Mesothelial cell of epicardium (in vitro differentiated cells): Measurements from ENCODE around the gene RHOB. TPM values are rescaled to one million over a fixed set of nuclear protein-coding genes. Genes with fewer than 3 reads are reported as not detected.

Experiments used
- DNase-seq, 2 experiments: peaks; one replicate each; pipeline ENCODE4 v3.0.0; 2021; ENCODE audit warnings: low spot score in 2 of 2; ENCODE audit not compliant: unreplicated experiment in 2 of 2
- H3K27ac Mint-ChIP-seq: 2 replicates; pipeline ENCODE4 v1.8.0; 2021; ENCODE audit warnings: mixed read lengths
- H3K27me3 Mint-ChIP-seq: 2 replicates; pipeline ENCODE4 v1.8.0; 2021; ENCODE audit warnings: low read depth, mixed read lengths
- H3K36me3 Mint-ChIP-seq: 2 replicates; pipeline ENCODE4 v1.8.0; 2021; ENCODE audit warnings: mixed read lengths
- H3K4me1 Mint-ChIP-seq: 2 replicates; pipeline ENCODE4 v1.8.0; 2021; ENCODE audit warnings: mixed read lengths
- H3K4me3 Mint-ChIP-seq: 2 replicates; pipeline ENCODE4 v1.8.0; 2021; ENCODE audit warnings: mild to moderate bottlenecking, moderate library complexity, mixed read lengths
- H3K9me3 Mint-ChIP-seq: 2 replicates; pipeline ENCODE4 v1.8.0; 2021; ENCODE audit warnings: mixed read lengths
- total RNA-seq: library from RNA; stranded (reverse); gene quantifications from 3 replicates; pipeline ENCODE4 v1.2.1, GENCODE V29; 2021
- TF ChIP-seq, protein P1 (sequence below): fragments of 200-600 bp; sonication (generic); IDR thresholded peaks from one replicate; pipeline ENCODE4 v1.5.0; 2021; ENCODE audit warnings: antibody characterized with exemption; ENCODE audit not compliant: unreplicated experiment

Gene RHOB
- total RNA-seq, 1 donor from 2014 or later, result 85.9 TPM

- TF ChIP-seq, protein P1, sequence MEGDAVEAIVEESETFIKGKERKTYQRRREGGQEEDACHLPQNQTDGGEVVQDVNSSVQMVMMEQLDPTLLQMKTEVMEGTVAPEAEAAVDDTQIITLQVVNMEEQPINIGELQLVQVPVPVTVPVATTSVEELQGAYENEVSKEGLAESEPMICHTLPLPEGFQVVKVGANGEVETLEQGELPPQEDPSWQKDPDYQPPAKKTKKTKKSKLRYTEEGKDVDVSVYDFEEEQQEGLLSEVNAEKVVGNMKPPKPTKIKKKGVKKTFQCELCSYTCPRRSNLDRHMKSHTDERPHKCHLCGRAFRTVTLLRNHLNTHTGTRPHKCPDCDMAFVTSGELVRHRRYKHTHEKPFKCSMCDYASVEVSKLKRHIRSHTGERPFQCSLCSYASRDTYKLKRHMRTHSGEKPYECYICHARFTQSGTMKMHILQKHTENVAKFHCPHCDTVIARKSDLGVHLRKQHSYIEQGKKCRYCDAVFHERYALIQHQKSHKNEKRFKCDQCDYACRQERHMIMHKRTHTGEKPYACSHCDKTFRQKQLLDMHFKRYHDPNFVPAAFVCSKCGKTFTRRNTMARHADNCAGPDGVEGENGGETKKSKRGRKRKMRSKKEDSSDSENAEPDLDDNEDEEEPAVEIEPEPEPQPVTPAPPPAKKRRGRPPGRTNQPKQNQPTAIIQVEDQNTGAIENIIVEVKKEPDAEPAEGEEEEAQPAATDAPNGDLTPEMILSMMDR, result no peak
- peak in 1 of 2 experiments; percentile 58 for DNase-seq
- Mint-ChIP-seq H3K9me3 (no peaks in the 10 kb centered on the region), H3K27ac (peak overlapping the region; percentile 93), H3K4me3 (peak overlapping the region; percentile 88), H3K4me1 (peaks cover 50% of the 10 kb centered on the region), H3K36me3 (no peaks in the 10 kb centered on the region), H3K27me3 (peaks cover 3% of the 10 kb centered on the region)
These were observed 767 bp downstream of the RHOB start for GRCh38 chr2:20447437-20448245.

GRCh38 chr2:20448246-20448976 lies 1.5 kb downstream of the RHOB start:
- TF ChIP-seq, protein P1, result no peak
- Mint-ChIP-seq H3K4me1 (peaks cover 48% of the 10 kb centered on the region), H3K27me3 (peaks cover 3% of the 10 kb centered on the region), H3K9me3 (no peaks in the 10 kb centered on the region), H3K27ac (peak overlapping the region; percentile 79), H3K4me3 (peak overlapping the region; percentile 88), H3K36me3 (no peaks in the 10 kb centered on the region)
- DNase-seq, result no peak

DNA sequence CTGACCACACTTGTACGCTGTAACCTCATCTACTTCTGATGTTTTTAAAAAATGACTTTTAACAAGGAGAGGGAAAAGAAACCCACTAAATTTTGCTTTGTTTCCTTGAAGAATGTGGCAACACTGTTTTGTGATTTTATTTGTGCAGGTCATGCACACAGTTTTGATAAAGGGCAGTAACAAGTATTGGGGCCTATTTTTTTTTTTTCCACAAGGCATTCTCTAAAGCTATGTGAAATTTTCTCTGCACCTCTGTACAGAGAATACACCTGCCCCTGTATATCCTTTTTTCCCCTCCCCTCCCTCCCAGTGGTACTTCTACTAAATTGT lies 2.1 kb downstream of the RHOB start:
- Mint-ChIP-seq H3K36me3 (no peaks in the 10 kb centered on the region), H3K9me3 (no peaks in the 10 kb centered on the region), H3K4me1 (peaks cover 43% of the 10 kb centered on the region), H3K27ac (peak overlapping the region; percentile 79), H3K27me3 (peaks cover 3% of the 10 kb centered on the region), H3K4me3 (peak overlapping the region; percentile 88)
- no peak for DNase-seq
- TF ChIP-seq, protein P1, result no peak

DNA sequence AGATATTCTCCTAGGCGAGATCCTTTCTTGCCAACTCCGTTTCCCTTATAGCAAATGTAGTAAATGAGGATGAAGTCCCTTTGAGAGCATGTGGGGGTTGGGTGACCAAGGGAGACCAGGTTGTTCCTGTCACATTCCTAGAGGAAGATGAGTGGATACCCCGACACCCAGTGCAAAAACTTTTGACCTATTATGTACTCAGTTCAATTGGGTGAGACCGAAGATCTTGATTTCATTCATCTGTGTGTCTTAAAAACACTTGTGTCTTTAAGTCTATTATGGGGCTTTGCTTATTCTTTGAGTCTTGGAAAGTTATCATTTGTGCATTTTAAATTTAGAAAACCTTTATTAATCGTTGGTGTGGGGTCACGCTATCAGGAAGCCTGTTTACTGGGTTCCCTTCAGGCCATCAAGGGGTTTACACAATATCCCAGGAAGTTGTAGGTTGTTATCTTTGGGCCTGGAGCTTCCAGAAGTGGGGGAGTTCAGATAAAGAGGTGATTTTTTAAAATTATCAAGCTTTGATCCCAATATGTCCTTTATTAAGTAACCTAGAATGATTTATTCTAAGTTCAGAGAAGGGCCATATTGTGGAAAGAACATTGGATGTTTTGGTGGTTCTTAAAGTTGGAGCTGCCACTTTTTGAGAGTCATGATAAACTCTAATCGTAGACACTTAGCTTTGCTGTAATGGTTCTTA lies 2.8 kb downstream of the RHOB start:
- peak overlapping the region; percentile 72 for H3K4me3 Mint-ChIP-seq
- peaks cover 3% of the 10 kb centered on the region for H3K27me3 Mint-ChIP-seq
- H3K36me3 Mint-ChIP-seq, result no peaks in the 10 kb centered on the region
- H3K4me1 Mint-ChIP-seq, result peaks cover 36% of the 10 kb centered on the region
- H3K9me3 Mint-ChIP-seq, result no peaks in the 10 kb centered on the region
- DNase-seq, result no peak
- peak overlapping the region; percentile 93 for H3K27ac Mint-ChIP-seq
- TF ChIP-seq, protein P1, result no peak

DNA sequence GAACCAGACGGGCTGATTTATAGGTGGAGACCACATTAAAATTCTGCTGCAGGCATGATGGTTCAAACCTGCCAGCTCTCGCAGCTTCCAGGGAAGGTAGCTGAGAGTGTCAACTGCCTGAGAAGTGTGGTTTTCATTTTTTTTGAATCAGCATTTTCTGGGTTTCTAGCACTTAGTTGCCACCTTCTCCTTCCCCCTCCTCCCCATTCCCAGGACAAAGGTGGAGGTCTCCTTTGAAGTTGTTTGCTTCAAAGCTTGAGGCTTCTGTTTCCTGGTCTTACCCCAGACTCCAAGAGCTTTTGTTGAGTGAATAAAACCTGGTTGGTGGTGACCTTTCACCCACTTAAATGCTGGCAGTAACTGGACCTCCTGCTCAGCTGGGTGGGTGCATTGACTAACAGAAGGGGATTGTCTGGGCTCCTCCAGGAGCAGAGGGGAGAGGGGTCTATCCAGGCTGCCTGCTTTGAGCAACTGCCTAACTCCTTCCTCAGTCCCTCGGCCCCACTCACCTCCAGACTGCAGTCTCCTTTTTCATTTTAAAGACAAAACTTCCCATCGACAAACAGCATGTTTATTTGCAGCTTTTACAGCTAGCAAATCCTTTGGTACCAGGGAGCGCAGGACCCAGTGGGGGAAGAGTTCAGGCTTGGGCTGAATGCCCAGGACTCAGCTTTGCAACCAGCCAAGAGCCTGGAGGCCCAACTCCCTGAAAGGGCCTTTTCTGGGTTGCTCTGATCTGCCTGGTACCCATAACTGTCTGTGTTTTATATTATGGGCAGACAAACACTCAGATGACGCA lies 3.5 kb downstream of the RHOB start:
- H3K27me3 Mint-ChIP-seq, result peaks cover 3% of the 10 kb centered on the region
- TF ChIP-seq, protein P1, result no peak
- H3K36me3 Mint-ChIP-seq, result no peaks in the 10 kb centered on the region
- peaks cover 32% of the 10 kb centered on the region for H3K4me1 Mint-ChIP-seq
- H3K27ac Mint-ChIP-seq, result peak overlapping the region; percentile 93
- DNase-seq, result no peak
- H3K9me3 Mint-ChIP-seq, result no peaks in the 10 kb centered on the region
- H3K4me3 Mint-ChIP-seq, result peak overlapping the region; percentile 72
